ENCODE results near the gene SMIM24. TPM values are rescaled to one million over a fixed set of nuclear protein-coding genes. Genes with fewer than 3 reads are reported as not detected.

Gene SMIM24
- total RNA-seq, 1 donor from 2014 or later = 1.7 TPM

GRCh38 chr19:3469638-3470499, 10.5 kb downstream of the SMIM24 start:
- TF ChIP-seq EZH2 (IDR thresholded peaks at IDR 0.05) = no peak
- no peak for TF ChIP-seq EZH2phosphoT487 (IDR thresholded peaks at IDR 0.05)
- TF ChIP-seq, protein P1, sequence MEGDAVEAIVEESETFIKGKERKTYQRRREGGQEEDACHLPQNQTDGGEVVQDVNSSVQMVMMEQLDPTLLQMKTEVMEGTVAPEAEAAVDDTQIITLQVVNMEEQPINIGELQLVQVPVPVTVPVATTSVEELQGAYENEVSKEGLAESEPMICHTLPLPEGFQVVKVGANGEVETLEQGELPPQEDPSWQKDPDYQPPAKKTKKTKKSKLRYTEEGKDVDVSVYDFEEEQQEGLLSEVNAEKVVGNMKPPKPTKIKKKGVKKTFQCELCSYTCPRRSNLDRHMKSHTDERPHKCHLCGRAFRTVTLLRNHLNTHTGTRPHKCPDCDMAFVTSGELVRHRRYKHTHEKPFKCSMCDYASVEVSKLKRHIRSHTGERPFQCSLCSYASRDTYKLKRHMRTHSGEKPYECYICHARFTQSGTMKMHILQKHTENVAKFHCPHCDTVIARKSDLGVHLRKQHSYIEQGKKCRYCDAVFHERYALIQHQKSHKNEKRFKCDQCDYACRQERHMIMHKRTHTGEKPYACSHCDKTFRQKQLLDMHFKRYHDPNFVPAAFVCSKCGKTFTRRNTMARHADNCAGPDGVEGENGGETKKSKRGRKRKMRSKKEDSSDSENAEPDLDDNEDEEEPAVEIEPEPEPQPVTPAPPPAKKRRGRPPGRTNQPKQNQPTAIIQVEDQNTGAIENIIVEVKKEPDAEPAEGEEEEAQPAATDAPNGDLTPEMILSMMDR (IDR thresholded peaks at IDR 0.05) = no peak
- no peak for DNase-seq (ENCODE audit: low spot score)
- H3K27me3 Mint-ChIP-seq (ENCODE audit: insufficient read depth, low read depth) = peaks cover 46% of the 10 kb centered on the region

GRCh38 chr19:3468211-3468610, 12.1 kb downstream of the SMIM24 start:
- H3K4me2 ChIP-seq = no peak overlapping the region
- Mint-ChIP-seq H3K4me3 (no peak overlapping the region), H3K27ac (no peak overlapping the region), H3K4me1 (no peaks in the 10 kb centered on the region), H3K36me3 (no peaks in the 10 kb centered on the region), H3K9me3 (peaks cover 15% of the 10 kb centered on the region), H3K27me3 (ENCODE audit: insufficient read depth, low read depth) (peaks cover 47% of the 10 kb centered on the region)
- H3K9me3 ChIP-seq (ENCODE audit: low read depth) = no peaks in the 10 kb centered on the region
- H3F3A ChIP-seq (ENCODE audit: low read depth) = no peaks in the 10 kb centered on the region
- no peak overlapping the region for H3K9ac ChIP-seq
- TF ChIP-seq EZH2phosphoT487 (IDR thresholded peaks at IDR 0.05) = no peak
- TF ChIP-seq, protein P1 (IDR thresholded peaks at IDR 0.05) = no peak
- no peak for TF ChIP-seq EZH2 (IDR thresholded peaks at IDR 0.05)
- no peak for DNase-seq (ENCODE audit: low spot score)
- no peaks in the 10 kb centered on the region for H4K20me1 ChIP-seq (ENCODE audit: low read depth)
- no peak overlapping the region for H2AFZ ChIP-seq (replicated peaks)
- H3K4me3 ChIP-seq = no peak overlapping the region
- H3K27ac ChIP-seq = no peak overlapping the region
- H3K27me3 ChIP-seq = peaks cover 90% of the 10 kb centered on the region
- peaks cover 15% of the 10 kb centered on the region for H3K4me1 ChIP-seq
- H3K79me2 ChIP-seq (ENCODE audit: low read depth) = no peaks in the 10 kb centered on the region
- H3K36me3 ChIP-seq = no peaks in the 10 kb centered on the region

More at GRCh38 chr19:3469638-3470499, 10.5 kb downstream of the SMIM24 start:
- H3K9ac ChIP-seq = no peak overlapping the region
- no peaks in the 10 kb centered on the region for H3K36me3 ChIP-seq
- Mint-ChIP-seq H3K36me3 (no peaks in the 10 kb centered on the region), H3K27ac (no peak overlapping the region), H3K4me1 (no peaks in the 10 kb centered on the region), H3K9me3 (peaks cover 15% of the 10 kb centered on the region), H3K4me3 (peak overlapping the region; percentile 16)
- no peaks in the 10 kb centered on the region for H4K20me1 ChIP-seq (ENCODE audit: low read depth)
- no peaks in the 10 kb centered on the region for H3K9me3 ChIP-seq (ENCODE audit: low read depth)
- H3K27ac ChIP-seq = no peak overlapping the region
- H3F3A ChIP-seq (ENCODE audit: low read depth) = no peaks in the 10 kb centered on the region
- H3K4me2 ChIP-seq = no peak overlapping the region
- H2AFZ ChIP-seq (replicated peaks) = no peak overlapping the region
- no peaks in the 10 kb centered on the region for H3K4me1 ChIP-seq
- H3K4me3 ChIP-seq = no peak overlapping the region
- H3K79me2 ChIP-seq (ENCODE audit: low read depth) = no peaks in the 10 kb centered on the region
- H3K27me3 ChIP-seq = peaks cover 80% of the 10 kb centered on the region

- H3K36me3 Mint-ChIP-seq = no peaks in the 10 kb centered on the region
- H3K27me3 Mint-ChIP-seq (ENCODE audit: insufficient read depth, low read depth) = peaks cover 51% of the 10 kb centered on the region
- no peaks in the 10 kb centered on the region for H3K79me2 ChIP-seq (ENCODE audit: low read depth)
- H4K20me1 ChIP-seq (ENCODE audit: low read depth) = peaks cover 5% of the 10 kb centered on the region
- H3K4me3 Mint-ChIP-seq = no peak overlapping the region
- H2AFZ ChIP-seq (replicated peaks) = no peak overlapping the region
- H3K27me3 ChIP-seq = peaks cover 96% of the 10 kb centered on the region
- H3K36me3 ChIP-seq = no peaks in the 10 kb centered on the region
- H3K9me3 ChIP-seq (ENCODE audit: low read depth) = no peaks in the 10 kb centered on the region
- peaks cover 5% of the 10 kb centered on the region for H3F3A ChIP-seq (ENCODE audit: low read depth)
- H3K4me3 ChIP-seq = no peak overlapping the region
- no peak overlapping the region for H3K27ac ChIP-seq
- TF ChIP-seq EZH2 (IDR thresholded peaks at IDR 0.05) (no peak), EZH2phosphoT487 (IDR thresholded peaks at IDR 0.05) (no peak)
- peaks cover 15% of the 10 kb centered on the region for H3K9me3 Mint-ChIP-seq
- DNase-seq (ENCODE audit: low spot score) = no peak
- H3K4me1 ChIP-seq = peaks cover 20% of the 10 kb centered on the region
- no peak overlapping the region for H3K9ac ChIP-seq
- H3K27ac Mint-ChIP-seq = no peak overlapping the region
- peaks cover 3% of the 10 kb centered on the region for H3K4me1 Mint-ChIP-seq
- no peak overlapping the region for H3K4me2 ChIP-seq
These were observed 12.7 kb downstream of the SMIM24 start for GRCh38 chr19:3467437-3468198.

All from neural progenitor cell (in vitro differentiated cells).